NK-92 (cell line): Measurements from ENCODE around the gene CROCC2.

Experiments
- DNase-seq: peaks from one replicate; lab custom pipeline; 2025; ENCODE audit not compliant: unreplicated experiment; lab: John Stamatoyannopoulos, UW

CROCC2 gene

GRCh38 chr2:240904216-240905175, 1.6 kb upstream of the CROCC2 start:
- DNase-seq: no peak

GRCh38 chr2:240905176-240905781, 857 bp upstream of the CROCC2 start:
- no peak for DNase-seq

- DNase-seq: no peak
Measured at GRCh38 chr2:240906911-240907590, 915 bp downstream of the CROCC2 start.

- no peak for DNase-seq
Measured at GRCh38 chr2:240909216-240909974, 3.3 kb downstream of the CROCC2 start.

- no peak for DNase-seq
Measured at GRCh38 chr2:240911641-240912265, 5.6 kb downstream of the CROCC2 start.

GRCh38 chr2:240912878-240913809, 7.0 kb downstream of the CROCC2 start:
- no peak for DNase-seq

- DNase-seq: no peak
Measured at GRCh38 chr2:240913810-240914644, 7.9 kb downstream of the CROCC2 start.

- DNase-seq: no peak
Measured at GRCh38 chr2:240914645-240915525, 8.7 kb downstream of the CROCC2 start.

- DNase-seq: no peak
Measured at GRCh38 chr2:240915526-240916341, 9.6 kb downstream of the CROCC2 start.

- DNase-seq: no peak
Measured at GRCh38 chr2:240916571-240917008, 10.5 kb downstream of the CROCC2 start.

- DNase-seq: no peak
Measured at GRCh38 chr2:240917009-240917683, 11.0 kb downstream of the CROCC2 start.

GRCh38 chr2:240917684-240918257, 11.6 kb downstream of the CROCC2 start:
- no peak for DNase-seq

GRCh38 chr2:240918258-240919091, 12.3 kb downstream of the CROCC2 start:
- DNase-seq: no peak

GRCh38 chr2:240919161-240919781, 13.1 kb downstream of the CROCC2 start:
- no peak for DNase-seq
